Measurements from ENCODE around the gene RBM42.

DNA sequence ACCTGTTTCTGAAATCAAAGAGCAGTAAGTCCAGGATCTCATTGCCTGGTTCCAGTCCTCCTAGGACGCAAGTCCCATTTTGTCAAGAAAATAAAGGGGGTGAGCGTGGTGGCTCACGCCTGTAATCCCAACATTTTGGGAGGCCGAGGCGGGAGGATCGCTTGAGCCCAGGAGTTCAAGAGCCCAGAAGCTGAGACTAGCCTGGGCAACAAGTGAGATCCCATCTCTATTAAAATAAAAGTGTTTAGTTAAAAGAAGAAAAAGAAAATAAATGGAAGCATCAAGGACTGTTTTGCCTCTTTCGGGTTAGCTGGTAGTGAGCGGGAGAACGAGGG is 16.6 kb upstream of the RBM42 start:
- TF ChIP-seq POLR2AphosphoS5 (IDR thresholded peaks at IDR 0.05; ENCODE audit: low read depth, low read length) (no peak), SIN3A (IDR thresholded peaks at IDR 0.05; ENCODE audit: borderline replicate concordance, insufficient read depth, low read length) (no peak)
